Keratinocyte (primary cell): ENCODE data around the gene HORMAD2. TPM values are rescaled to one million over a fixed set of nuclear protein-coding genes. Genes with fewer than 3 reads are reported as not detected.

Experiments
- DNase-seq: peaks from one replicate; pipeline ENCODE4 v3.0.0-alpha.2; 2011; ENCODE audit warnings: low read depth, missing footprints, low spot score
- FAIRE-seq: peaks from 2 replicates; lab custom pipeline; 2011; peaks lifted over from hg19 to GRCh38; lab: Jason Lieb, UNC
- H2AFZ ChIP-seq: 2 replicates; pipeline ENCODE4 v1.6.0; 2012; ENCODE audit warnings: low read length, control low read depth, inconsistent platforms; ENCODE audit not compliant: control insufficient read depth
- H3K27ac ChIP-seq: 2 replicates; pipeline ENCODE4 v1.5.1; 2011; ENCODE audit warnings: low read length; ENCODE audit not compliant: control insufficient read depth, insufficient read depth
- H3K27me3 ChIP-seq: 3 replicates; pipeline ENCODE4 v1.6.0; 2011; ENCODE audit warnings: low read length; ENCODE audit not compliant: control insufficient read depth, insufficient read depth; ENCODE audit errors: extremely low read depth
- H3K36me3 ChIP-seq, 2 experiments: 2 replicates in 1 of 2; 3 replicates in 1 of 2; pipeline ENCODE4 v1.5.1; 2011; ENCODE audit warnings: low read length in 2 of 2, mild to moderate bottlenecking in 1 of 2; ENCODE audit not compliant: control insufficient read depth in 2 of 2, insufficient read depth in 2 of 2; ENCODE audit errors: extremely low read depth in 1 of 2
- H3K4me1 ChIP-seq: 3 replicates; pipeline ENCODE4 v1.5.1; 2011; ENCODE audit warnings: low read length; ENCODE audit not compliant: control insufficient read depth, insufficient read depth; ENCODE audit errors: extremely low read depth
- H3K4me2 ChIP-seq: 3 replicates; pipeline ENCODE4 v1.6.0; 2011; ENCODE audit warnings: low read depth, low read length; ENCODE audit not compliant: control insufficient read depth, insufficient read depth; ENCODE audit errors: extremely low read depth
- H3K4me3 ChIP-seq, 3 experiments: fragments of 200-600 bp in 1 of 3; sonication (generic) in 1 of 3; 2 replicates in 2 of 3; 3 replicates in 1 of 3; pipeline ENCODE4 v1.5.1; 2011 to 2016; ENCODE audit warnings: low read length in 3 of 3, mild to moderate bottlenecking in 3 of 3, control low read depth in 2 of 3, inconsistent platforms in 1 of 3, low read depth in 1 of 3, mixed read lengths in 1 of 3, mixed run types in 1 of 3, moderate library complexity in 1 of 3; ENCODE audit not compliant: control insufficient read depth in 2 of 3, insufficient read depth in 2 of 3; ENCODE audit errors: extremely low read depth in 1 of 3
- H3K79me2 ChIP-seq: 2 replicates; pipeline ENCODE4 v1.6.0; 2012; ENCODE audit warnings: low read length; ENCODE audit not compliant: control insufficient read depth, insufficient read depth
- H3K9ac ChIP-seq: 3 replicates; pipeline ENCODE4 v1.6.0; 2011; ENCODE audit warnings: low read length; ENCODE audit not compliant: control insufficient read depth, insufficient read depth; ENCODE audit errors: extremely low read depth
- H3K9me1 ChIP-seq: 3 replicates; pipeline ENCODE4 v1.6.0; 2011; ENCODE audit warnings: low read length; ENCODE audit not compliant: control insufficient read depth, insufficient read depth; ENCODE audit errors: extremely low read depth
- H3K9me3 ChIP-seq: 2 replicates; pipeline ENCODE4 v1.5.1; 2012; ENCODE audit warnings: low read depth, low read length; ENCODE audit not compliant: control insufficient read depth
- H4K20me1 ChIP-seq: 3 replicates; pipeline ENCODE4 v1.6.0; 2011; ENCODE audit warnings: low read length; ENCODE audit not compliant: control insufficient read depth, insufficient read depth; ENCODE audit errors: extremely low read depth
- EZH2 ChIP-seq: IDR thresholded peaks from one replicate; pipeline ENCODE4 v1.6.1; 2012; ENCODE audit warnings: inconsistent platforms, mild to moderate bottlenecking, low read length, moderate library complexity
- dilution Hi-C: fragments of 300-500 bp; cut with MboI; formaldehyde crosslinking; loops from one replicate; pipeline ENCODE4 v1.7.0; 2020; ENCODE audit warnings: low sequenced_read_pairs; ENCODE audit not compliant: extremely low pct_ligation_motif_present
- polyA plus RNA-seq, 5 experiments: library from polyadenylated mRNA; depleted of rRNA in 3 of 5; stranded (reverse) in 3 of 5; stranded (forward) in 1 of 5; unstranded in 1 of 5; fragments of >200 nt; gene quantifications; 1 replicate in 1 of 5; 2 replicates in 3 of 5; 3 replicates in 1 of 5; pipeline versions ENCODE4 v1.2.1 to v1.2.3, GENCODE V29; 2011 to 2012; ENCODE audit warnings: missing spikeins in 2 of 5, low read depth in 1 of 5, low replicate concordance in 1 of 5
- TF ChIP-seq, protein P1 (sequence below), 3 experiments: IDR thresholded peaks in 1 of 3; conservative IDR thresholded peaks in 1 of 3; optimal IDR thresholded peaks in 1 of 3; 2 replicates in 2 of 3; 3 replicates in 1 of 3; pipeline versions ENCODE3 to v1.5.1; 2011; ENCODE audit warnings: low read length in 3 of 3, mild to moderate bottlenecking in 3 of 3, moderate library complexity in 2 of 3, control low read depth in 1 of 3, inconsistent platforms in 1 of 3; ENCODE audit not compliant: insufficient read depth in 2 of 3; ENCODE audit errors: extremely low read depth in 1 of 3

The HORMAD2 gene
- polyA plus RNA-seq, 1 donor (not counting 4 experiments of a cell fraction or from before 2014, with no cell fraction given): not detected

- H3K27ac ChIP-seq: no peak overlapping the region
- H3K79me2 ChIP-seq: no peaks in the 10 kb centered on the region
- FAIRE-seq (no peak), DNase-seq (no peak)
- TF ChIP-seq, protein P1, sequence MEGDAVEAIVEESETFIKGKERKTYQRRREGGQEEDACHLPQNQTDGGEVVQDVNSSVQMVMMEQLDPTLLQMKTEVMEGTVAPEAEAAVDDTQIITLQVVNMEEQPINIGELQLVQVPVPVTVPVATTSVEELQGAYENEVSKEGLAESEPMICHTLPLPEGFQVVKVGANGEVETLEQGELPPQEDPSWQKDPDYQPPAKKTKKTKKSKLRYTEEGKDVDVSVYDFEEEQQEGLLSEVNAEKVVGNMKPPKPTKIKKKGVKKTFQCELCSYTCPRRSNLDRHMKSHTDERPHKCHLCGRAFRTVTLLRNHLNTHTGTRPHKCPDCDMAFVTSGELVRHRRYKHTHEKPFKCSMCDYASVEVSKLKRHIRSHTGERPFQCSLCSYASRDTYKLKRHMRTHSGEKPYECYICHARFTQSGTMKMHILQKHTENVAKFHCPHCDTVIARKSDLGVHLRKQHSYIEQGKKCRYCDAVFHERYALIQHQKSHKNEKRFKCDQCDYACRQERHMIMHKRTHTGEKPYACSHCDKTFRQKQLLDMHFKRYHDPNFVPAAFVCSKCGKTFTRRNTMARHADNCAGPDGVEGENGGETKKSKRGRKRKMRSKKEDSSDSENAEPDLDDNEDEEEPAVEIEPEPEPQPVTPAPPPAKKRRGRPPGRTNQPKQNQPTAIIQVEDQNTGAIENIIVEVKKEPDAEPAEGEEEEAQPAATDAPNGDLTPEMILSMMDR (optimal IDR thresholded peaks at IDR 0.05 in 1 of 3, IDR thresholded peaks at IDR 0.05 in 1 of 3, conservative IDR thresholded peaks at IDR 0.05 in 1 of 3; ENCODE audit: extremely low read depth in 1 of 3, insufficient read depth in 2 of 3, low read length in 3 of 3): no peak
- TF ChIP-seq EZH2: no peak
- no peaks in the 10 kb centered on the region for H3K27me3 ChIP-seq
- no peak overlapping the region for H3K4me2 ChIP-seq
- no peak overlapping the region for H3K4me3 ChIP-seq
- no peaks in the 10 kb centered on the region for H3K36me3 ChIP-seq
- dilution Hi-C loops: no loop called here
- H3K4me1 ChIP-seq: no peaks in the 10 kb centered on the region
- H4K20me1 ChIP-seq: no peaks in the 10 kb centered on the region
- no peaks in the 10 kb centered on the region for H3K9me3 ChIP-seq
- no peak overlapping the region for H3K9ac ChIP-seq
- H3K9me1 ChIP-seq: no peaks in the 10 kb centered on the region
- H2AFZ ChIP-seq: no peak overlapping the region
Measured at GRCh38 chr22:30123463-30123862, 43.2 kb downstream of the HORMAD2 start.

GRCh38 chr22:30127749-30128166 is 47.5 kb downstream of the HORMAD2 start:
- no peaks in the 10 kb centered on the region for H3K27me3 ChIP-seq
- no peak overlapping the region for H2AFZ ChIP-seq
- H3K4me1 ChIP-seq: no peaks in the 10 kb centered on the region
- H3K4me3 ChIP-seq: no peak overlapping the region
- no peak for TF ChIP-seq EZH2
- TF ChIP-seq, protein P1 (optimal IDR thresholded peaks at IDR 0.05 in 1 of 3, IDR thresholded peaks at IDR 0.05 in 1 of 3, conservative IDR thresholded peaks at IDR 0.05 in 1 of 3; ENCODE audit: extremely low read depth in 1 of 3, insufficient read depth in 2 of 3, low read length in 3 of 3): no peak
- H3K36me3 ChIP-seq: no peaks in the 10 kb centered on the region
- DNase-seq: no peak
- no peaks in the 10 kb centered on the region for H3K79me2 ChIP-seq
- dilution Hi-C loops: no loop called here
- no peak overlapping the region for H3K9ac ChIP-seq
- no peaks in the 10 kb centered on the region for H3K9me1 ChIP-seq
- no peak overlapping the region for H3K4me2 ChIP-seq
- no peaks in the 10 kb centered on the region for H3K9me3 ChIP-seq
- no peak for FAIRE-seq
- no peak overlapping the region for H3K27ac ChIP-seq
- no peaks in the 10 kb centered on the region for H4K20me1 ChIP-seq
